BJ (cell line): ENCODE data around the gene PSORS1C1. TPM values are rescaled to one million over a fixed set of nuclear protein-coding genes. Genes with fewer than 3 reads are reported as not detected.

Experiments
- CTCF ChIA-PET: fragments of 350-600 bp; formaldehyde crosslinking; extraction: SDS; loops from one replicate; lab custom pipeline; 2021; ENCODE audit warnings: antibody characterized with exemption, inconsistent platforms; lab: Yijun Ruan, JAX
- POLR2A ChIA-PET: fragments of 300-600 bp; sonication (Branson Sonifier 250); formaldehyde crosslinking; extraction: SDS; loops from one replicate; lab custom pipeline; 2021; ENCODE audit warnings: antibody characterized with exemption; lab: Charles Lee
- DNase-seq: peaks from one replicate; pipeline ENCODE4 v3.0.0-alpha.2; 2011; ENCODE audit warnings: low read depth
- H3K27me3 ChIP-seq: 2 replicates; pipeline ENCODE4 v1.6.0; 2011; ENCODE audit warnings: low read length; ENCODE audit not compliant: control insufficient read depth, insufficient read depth
- H3K36me3 ChIP-seq: 2 replicates; pipeline ENCODE4 v1.5.1; 2011; ENCODE audit warnings: low read length; ENCODE audit not compliant: control insufficient read depth, insufficient read depth
- H3K4me3 ChIP-seq: 2 replicates; pipeline ENCODE4 v1.5.1; 2011; ENCODE audit warnings: low read depth, mild to moderate bottlenecking, control low read depth, low read length
- CTCF ChIP-seq: IDR thresholded peaks from 2 replicates; pipeline ENCODE4 v1.5.1; 2011; ENCODE audit warnings: low read depth, mild to moderate bottlenecking, control low read depth, inconsistent platforms, low read length, moderate library complexity; ENCODE audit not compliant: insufficient read depth
- polyA plus RNA-seq: library from polyadenylated mRNA; depleted of rRNA; stranded (reverse); fragments of >200 nt; gene quantifications from 2 replicates; pipeline ENCODE4 v1.2.3, GENCODE V29; 2011

PSORS1C1 gene
- polyA plus RNA-seq, 1 experiment: 6.7 TPM

- ChIA-PET POLR2A (interaction anchor here (0.5 kb wide), 1 partner anchor 510 kb away, joined by 6 read pairs; no protein-coding TSS in a partner anchor), CTCF (interaction anchor here (2.0 to 4.3 kb wide), 4 partner anchors 10 to 67 kb away, joined by 8 to 30 read pairs (median 13); partner anchors contain the start of gene PSORS1C1)
- no peaks in the 10 kb centered on the region for H3K36me3 ChIP-seq
- H3K27me3 ChIP-seq: no peaks in the 10 kb centered on the region; the same call in 1 of the 2 replicates
- H3K4me3 ChIP-seq: no peak overlapping the region
- TF ChIP-seq CTCF: no peak
- DNase-seq: no peak
Measured at GRCh38 chr6:31125162-31125561, 10.6 kb downstream of the PSORS1C1 start.

- Histone ChIP-seq H3K36me3 (no peaks in the 10 kb centered on the region), H3K27me3 (no peaks in the 10 kb centered on the region; the same call in 1 of the 2 replicates), H3K4me3 (no peak overlapping the region)
- DNase-seq: no peak
- ChIA-PET POLR2A (no interaction called here), CTCF (interaction anchor here (0.8 to 4.3 kb wide), 11 partner anchors 10 to 672 kb away, joined by 3 to 30 read pairs (median 10); partner anchors contain the start of genes PSORS1C1 and PSORS1C2)
- TF ChIP-seq CTCF: no peak
Measured at GRCh38 chr6:31125586-31126363, 11.2 kb downstream of the PSORS1C1 start.

- Histone ChIP-seq H3K4me3 (no peak overlapping the region), H3K27me3 (no peaks in the 10 kb centered on the region; the same call in 1 of the 2 replicates), H3K36me3 (no peaks in the 10 kb centered on the region)
- POLR2A ChIA-PET: no interaction called here
- no peak for DNase-seq
- CTCF ChIA-PET: interaction anchor here (0.6 to 4.3 kb wide), 15 partner anchors 8 to 673 kb away, joined by 3 to 30 read pairs (median 6); partner anchors contain the start of genes PSORS1C1, PSORS1C2 and TCF19
- TF ChIP-seq CTCF: no peak
Measured at GRCh38 chr6:31126396-31127175, 12.0 kb downstream of the PSORS1C1 start.

DNA sequence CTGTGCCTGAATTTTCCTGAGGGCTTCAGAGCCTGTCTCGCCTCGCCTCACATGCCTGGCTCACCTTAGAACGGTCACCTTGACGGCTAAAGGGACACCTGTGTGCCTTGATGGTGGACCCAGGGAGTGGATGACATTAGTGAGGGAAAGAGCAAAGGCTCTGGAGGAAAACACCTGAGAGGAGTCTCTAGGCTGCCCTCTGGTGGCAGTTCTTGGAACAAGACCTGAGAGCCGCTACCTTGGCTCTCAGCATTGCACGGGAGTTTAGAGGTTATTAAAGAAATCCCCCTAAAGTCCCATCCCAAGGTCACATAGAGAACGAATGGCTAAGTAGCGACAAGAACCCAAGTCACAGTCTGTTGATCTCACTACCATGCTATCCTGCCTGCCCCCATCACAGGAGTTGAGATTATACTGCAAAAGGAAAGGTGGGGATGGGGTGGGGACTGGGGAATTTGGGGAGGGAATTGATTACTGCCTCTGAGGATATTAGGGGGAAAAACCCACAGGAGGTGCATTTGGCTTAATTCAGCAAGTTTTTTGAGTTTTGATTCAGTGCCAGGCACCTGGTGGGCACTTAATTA, 13.6 kb downstream of the PSORS1C1 start:
- Histone ChIP-seq H3K4me3 (no peak overlapping the region), H3K27me3 (no peaks in the 10 kb centered on the region; the same call in 1 of the 2 replicates), H3K36me3 (no peaks in the 10 kb centered on the region)
- peak; percentile 92 for TF ChIP-seq CTCF
- ChIA-PET CTCF (interaction anchor here (0.6 to 8.2 kb wide), 20 partner anchors 7 to 239 kb away, joined by 3 to 66 read pairs (median 4); partner anchors contain the start of genes PSORS1C1, PSORS1C2 and TCF19), POLR2A (no interaction called here)
- no peak for DNase-seq
